GM21360 (cell line): ENCODE measurements around the gene SRGAP1.

Source experiments
- ATAC-seq: cut with Tn5 transposase; IDR thresholded peaks from one replicate; pipeline ENCODE4 v1.9.1; 2021; ENCODE audit warnings: mild to moderate bottlenecking, moderate library complexity; ENCODE audit not compliant: unreplicated experiment

Gene SRGAP1

GRCh38 chr12:63929426-63929825 is 84.9 kb downstream of the SRGAP1 start:
- no peak for ATAC-seq

- ATAC-seq = no peak
These were observed 86.5 kb downstream of the SRGAP1 start for GRCh38 chr12:63930971-63931370.

GRCh38 chr12:63931703-63932102 is 87.2 kb downstream of the SRGAP1 start:
- ATAC-seq = no peak

GRCh38 chr12:63934936-63935335 is 90.4 kb downstream of the SRGAP1 start:
- ATAC-seq = no peak

GRCh38 chr12:63935361-63935760 is 90.9 kb downstream of the SRGAP1 start:
- ATAC-seq = no peak

- ATAC-seq = no peak
These were observed 93.1 kb downstream of the SRGAP1 start for GRCh38 chr12:63937378-63938316.

- no peak for ATAC-seq
These were observed 96.0 kb downstream of the SRGAP1 start for GRCh38 chr12:63940310-63941005.

GRCh38 chr12:63941166-63941800 is 96.8 kb downstream of the SRGAP1 start:
- no peak for ATAC-seq

- ATAC-seq = no peak
These were observed 97.4 kb downstream of the SRGAP1 start for GRCh38 chr12:63941879-63942278.

- ATAC-seq = no peak
These were observed 98.2 kb downstream of the SRGAP1 start for GRCh38 chr12:63942464-63943241.

GRCh38 chr12:63944034-63944579 is 99.6 kb downstream of the SRGAP1 start:
- no peak for ATAC-seq

GRCh38 chr12:63944586-63945228 is 100.2 kb downstream of the SRGAP1 start:
- no peak for ATAC-seq

GRCh38 chr12:63945777-63946176 is 101.3 kb downstream of the SRGAP1 start:
- ATAC-seq = no peak

GRCh38 chr12:63948211-63948610 is 103.7 kb downstream of the SRGAP1 start:
- ATAC-seq = no peak

GRCh38 chr12:63949902-63950301 is 105.4 kb downstream of the SRGAP1 start:
- no peak for ATAC-seq

GRCh38 chr12:63952995-63953394 is 108.5 kb downstream of the SRGAP1 start:
- ATAC-seq = no peak

- ATAC-seq = no peak
These were observed 111.5 kb downstream of the SRGAP1 start for GRCh38 chr12:63955831-63956666.

GRCh38 chr12:63957496-63957895 is 113.0 kb downstream of the SRGAP1 start:
- ATAC-seq = no peak
